Parathyroid adenoma (tissue), 2 donors: ENCODE data around the gene DAO.

Experiments used
- H2AFZ ChIP-seq: fragments of 300-600 bp; sonication (generic); one replicate; pipeline ENCODE4 v1.7.0; 2017; ENCODE audit warnings: antibody characterized with exemption, mild to moderate bottlenecking
- H3K27ac ChIP-seq: fragments of 300-600 bp; sonication (generic); one replicate; pipeline ENCODE4 v1.7.0; 2017
- H3K27me3 ChIP-seq: fragments of 300-600 bp; sonication (generic); one replicate; pipeline ENCODE4 v1.7.0; 2017; ENCODE audit warnings: low read length; ENCODE audit not compliant: control insufficient read depth, insufficient read depth
- H3K36me3 ChIP-seq: fragments of 300-600 bp; sonication (generic); one replicate; pipeline ENCODE4 v1.7.0; 2017; ENCODE audit warnings: low read length; ENCODE audit not compliant: control insufficient read depth, insufficient read depth
- H3K4me1 ChIP-seq: fragments of 300-600 bp; sonication (generic); one replicate; pipeline ENCODE4 v1.7.0; 2017; ENCODE audit warnings: control low read depth
- H3K4me2 ChIP-seq: fragments of 300-600 bp; sonication (generic); one replicate; pipeline ENCODE4 v1.7.0; 2017; ENCODE audit warnings: low read length
- H3K4me3 ChIP-seq: fragments of 300-600 bp; sonication (generic); one replicate; pipeline ENCODE4 v1.7.0; 2017; ENCODE audit warnings: low read depth, low read length
- H3K79me2 ChIP-seq: fragments of 300-600 bp; sonication (generic); one replicate; pipeline ENCODE4 v1.7.0; 2017; ENCODE audit warnings: control low read depth
- H3K9ac ChIP-seq: fragments of 300-600 bp; sonication (generic); one replicate; pipeline ENCODE4 v1.7.0; 2017; ENCODE audit warnings: mild to moderate bottlenecking
- H3K9me3 ChIP-seq: fragments of 300-600 bp; sonication (generic); one replicate; pipeline ENCODE4 v1.7.0; 2017; ENCODE audit warnings: low read length; ENCODE audit not compliant: control insufficient read depth
- CTCF ChIP-seq: fragments of 300-600 bp; sonication (generic); IDR thresholded peaks from one replicate; pipeline ENCODE4 v1.7.0; 2017; ENCODE audit warnings: antibody characterized with exemption, mild to moderate bottlenecking
- donor health status: primary hyperparathyroidism.

DAO gene

GRCh38 chr12:108949976-108950375, 70.1 kb downstream of the DAO start:
- H2AFZ ChIP-seq = no peak overlapping the region
- TF ChIP-seq CTCF = no peak
- no peak overlapping the region for H3K4me3 ChIP-seq
- H3K36me3 ChIP-seq = no peaks in the 10 kb centered on the region
- no peak overlapping the region for H3K9ac ChIP-seq
- no peaks in the 10 kb centered on the region for H3K9me3 ChIP-seq
- no peaks in the 10 kb centered on the region for H3K79me2 ChIP-seq
- no peaks in the 10 kb centered on the region for H3K27me3 ChIP-seq
- no peak overlapping the region for H3K4me2 ChIP-seq
- H3K4me1 ChIP-seq = no peaks in the 10 kb centered on the region
- H3K27ac ChIP-seq = no peak overlapping the region
